Measurements from ENCODE around the gene TUBAL3.

GRCh38 chr10:5373891-5374611 lies 30.6 kb downstream of the TUBAL3 start:
- TF ChIP-seq CTCF (conservative IDR thresholded peaks at IDR 0.05; ENCODE audit: low read depth, low read length) = no peak
- no peak for TF ChIP-seq EZH2 (IDR thresholded peaks at IDR 0.05; ENCODE audit: borderline replicate concordance, low read depth, low read length, poor library complexity, severe bottlenecking)

All from A673 (cell line).